HT1080 (cell line): ENCODE data around the gene SPEN. TPM values are rescaled to one million over a fixed set of nuclear protein-coding genes. Genes with fewer than 3 reads are reported as not detected.
A peak's percentile ranks its signal among the peaks of the same experiment; 100 is the strongest.
"Not testable (repeated sequence)": the region's sequence is repeated elsewhere in the genome, so short reads cannot be mapped to it uniquely, and the experiment has no call there.

Experiments
- DNase-seq: peaks from one replicate; pipeline ENCODE4 v3.0.0-alpha.2; 2015; ENCODE audit warnings: low read depth
- total RNA-seq: library from RNA; depleted of rRNA; stranded (reverse); fragments of >200 nt; shearing (Covaris generic); gene quantifications from 2 replicates; pipeline ENCODE4 v1.2.3, GENCODE V29; 2014

SPEN gene
- total RNA-seq, 1 experiment from 2014 or later, result 15.3 TPM

DNA sequence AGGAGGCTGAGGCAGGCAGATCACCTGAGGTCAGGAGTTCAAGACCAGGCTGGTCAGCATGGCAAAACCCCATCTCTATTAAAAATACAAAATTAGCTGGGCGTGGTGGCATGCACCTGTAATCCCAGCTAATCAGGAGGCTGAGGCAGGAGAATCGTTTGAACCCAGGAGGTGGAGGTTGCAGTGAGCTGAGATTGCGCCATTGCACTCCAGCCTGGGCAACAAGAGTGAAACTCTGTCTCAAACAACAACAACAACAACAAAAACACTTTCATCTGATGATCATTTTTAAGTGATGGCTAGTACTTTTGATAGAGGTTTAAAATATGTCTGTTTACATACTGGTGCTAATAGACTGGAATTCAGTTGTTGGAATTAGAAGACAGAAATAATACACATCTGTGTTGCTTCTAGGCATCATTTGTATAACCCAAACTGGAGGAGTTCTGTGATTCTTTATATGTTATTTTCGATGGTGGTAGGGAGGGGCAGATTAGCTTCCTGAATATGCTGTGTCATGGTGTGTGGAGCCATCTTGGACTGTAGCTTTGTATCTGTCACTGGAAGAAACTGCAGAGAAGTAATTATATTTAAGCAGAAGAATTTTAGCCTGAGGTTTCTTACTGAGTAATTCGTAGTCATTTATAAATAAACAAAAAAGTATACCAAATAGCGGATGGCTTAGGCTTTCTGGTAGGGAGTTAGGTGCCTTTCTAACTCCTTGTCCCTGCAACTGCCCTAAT, 45.5 kb downstream of the SPEN start:
- not testable (repeated sequence) for DNase-seq

DNA sequence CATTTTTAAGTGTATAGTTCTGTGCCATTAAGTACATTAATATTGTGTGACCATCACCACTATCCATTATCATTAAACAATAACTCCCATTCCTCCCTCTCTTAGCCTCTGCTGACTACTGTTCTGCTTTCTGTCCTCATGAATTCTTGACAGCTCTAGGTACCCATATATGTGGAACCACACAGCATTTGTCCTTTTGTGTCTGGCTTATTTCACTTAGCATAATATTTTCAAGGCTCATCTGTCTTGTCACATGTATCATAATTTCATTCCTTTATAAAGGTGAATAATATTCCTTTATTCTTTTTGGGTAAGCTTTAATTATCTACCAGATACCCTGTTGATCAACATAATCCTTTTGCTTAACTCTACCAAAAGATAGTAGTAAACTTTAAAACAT, 47.7 kb downstream of the SPEN start:
- DNase-seq, result no peak

DNA sequence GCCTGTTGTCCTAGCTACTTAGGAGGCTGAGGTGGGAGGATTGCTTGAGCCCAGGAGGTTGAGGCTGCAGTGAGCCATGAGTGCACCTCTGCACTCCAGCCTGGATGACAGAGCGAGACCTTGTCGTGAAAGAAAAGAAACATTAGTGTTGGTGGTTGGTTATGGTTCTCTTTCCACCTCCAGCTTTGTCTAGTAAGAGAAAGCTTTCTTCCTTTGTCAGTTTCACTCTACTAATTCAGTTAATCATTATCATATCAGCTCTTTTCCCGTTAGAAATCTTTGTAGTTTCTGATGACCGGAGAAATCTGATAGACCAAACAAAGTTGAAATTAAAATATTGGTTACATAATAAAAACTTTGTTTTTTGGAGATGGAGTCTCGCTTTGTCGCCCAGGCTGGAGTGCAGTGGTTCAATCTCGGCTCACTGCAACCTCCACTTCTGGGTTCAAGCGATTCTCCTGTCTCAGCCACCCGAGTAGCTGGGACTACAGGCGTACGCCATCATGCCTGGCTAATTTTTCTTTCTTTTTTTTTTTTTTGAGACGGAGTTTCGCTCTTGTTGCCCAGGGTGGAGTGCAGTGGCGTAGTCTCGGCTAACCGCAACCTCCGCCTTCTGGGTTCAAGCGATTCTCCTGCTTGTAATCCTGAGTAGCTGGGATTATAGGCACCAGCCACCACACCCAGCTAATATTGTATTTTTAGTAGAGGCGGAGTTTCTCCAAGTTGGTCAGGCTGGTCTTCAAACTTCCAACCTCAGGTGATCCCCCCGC, 49.5 kb downstream of the SPEN start:
- not testable (repeated sequence) for DNase-seq

DNA sequence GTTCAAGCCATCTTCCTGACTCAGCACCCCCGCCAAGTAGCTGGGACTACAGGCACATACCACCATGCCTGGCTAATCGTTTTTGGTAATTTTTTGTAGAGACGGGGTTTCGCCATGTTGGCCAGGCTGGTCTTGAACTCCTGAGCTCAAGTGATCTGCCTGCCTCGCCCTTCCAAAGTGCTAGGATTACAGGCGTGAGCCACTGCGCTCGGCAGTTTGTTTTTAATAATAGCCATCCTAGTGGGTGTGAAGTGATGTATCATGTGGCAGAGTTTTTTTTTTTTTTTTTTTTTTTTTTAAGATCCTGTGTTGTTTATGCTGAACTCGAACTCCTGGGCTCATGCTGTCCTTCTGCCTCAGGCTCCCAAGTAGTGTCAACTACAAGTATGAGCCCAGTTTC, 51.8 kb downstream of the SPEN start:
- no peak for DNase-seq

DNA sequence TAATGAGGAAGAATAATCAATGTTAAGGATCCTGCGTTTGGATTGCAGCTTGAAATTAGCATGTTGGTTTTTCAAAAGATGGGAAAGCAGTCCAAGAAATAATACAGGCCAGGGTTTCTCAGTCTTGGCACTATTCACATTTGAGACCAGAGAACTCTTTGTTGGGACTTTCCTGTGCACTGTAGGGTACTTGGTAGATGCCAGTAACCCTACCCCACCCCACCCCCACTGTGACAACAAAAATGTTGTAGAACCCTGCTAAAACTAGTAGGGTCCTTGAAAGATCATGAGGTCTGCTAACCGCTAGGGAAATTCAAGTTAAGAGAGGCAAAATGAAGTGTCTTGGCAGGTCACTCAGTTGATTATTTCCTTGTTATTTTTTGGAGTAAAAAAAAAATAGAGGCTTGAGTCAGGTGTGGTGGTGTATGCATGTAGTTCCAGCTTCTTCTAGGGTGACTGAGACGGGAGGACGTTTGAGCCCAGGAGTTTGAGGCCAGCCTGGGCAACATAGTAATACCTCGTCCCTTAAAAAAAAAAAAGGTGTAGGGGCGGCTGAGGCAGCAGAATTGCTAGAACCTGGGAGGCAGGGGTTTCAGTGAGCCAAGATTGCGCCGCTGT, 53.3 kb downstream of the SPEN start:
- no peak for DNase-seq

DNA sequence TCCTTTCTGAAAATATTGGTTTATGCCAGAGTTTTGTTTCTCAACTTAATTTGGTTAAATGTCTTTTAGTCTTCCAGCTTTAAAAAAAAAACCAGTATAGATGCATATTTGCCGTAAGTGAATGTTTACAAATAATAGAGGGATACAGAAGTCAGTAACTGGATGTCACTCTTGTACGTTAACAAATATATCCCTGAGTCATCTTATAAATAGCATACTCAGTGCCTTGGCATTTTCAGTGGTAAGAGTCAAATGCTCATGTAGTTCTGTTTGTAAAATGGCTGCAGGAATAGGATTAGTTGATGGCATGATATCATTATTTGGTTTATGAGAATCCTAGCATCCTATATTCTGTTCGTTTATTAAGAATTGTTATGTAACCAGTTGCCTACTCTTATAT, 55.4 kb downstream of the SPEN start:
- DNase-seq, result peak; percentile 70

DNA sequence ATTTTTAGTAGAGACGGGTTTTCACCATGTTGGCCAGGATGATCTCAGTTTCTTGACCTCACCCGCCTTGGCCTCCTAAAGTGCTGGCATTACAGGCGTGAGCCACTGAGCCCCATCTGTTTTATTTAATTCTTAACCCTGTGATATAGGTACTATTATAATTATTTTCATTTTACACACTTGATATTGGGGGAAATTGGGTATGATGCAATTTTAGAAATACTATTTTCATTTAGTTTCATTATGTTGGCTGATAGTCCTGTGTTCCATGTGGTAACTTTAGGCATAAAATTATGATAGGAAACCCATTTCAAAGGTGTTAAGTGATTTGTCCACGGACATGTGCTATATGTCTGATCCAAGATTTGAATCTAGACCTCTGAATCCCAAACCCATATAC, 61.1 kb downstream of the SPEN start:
- no peak for DNase-seq

DNA sequence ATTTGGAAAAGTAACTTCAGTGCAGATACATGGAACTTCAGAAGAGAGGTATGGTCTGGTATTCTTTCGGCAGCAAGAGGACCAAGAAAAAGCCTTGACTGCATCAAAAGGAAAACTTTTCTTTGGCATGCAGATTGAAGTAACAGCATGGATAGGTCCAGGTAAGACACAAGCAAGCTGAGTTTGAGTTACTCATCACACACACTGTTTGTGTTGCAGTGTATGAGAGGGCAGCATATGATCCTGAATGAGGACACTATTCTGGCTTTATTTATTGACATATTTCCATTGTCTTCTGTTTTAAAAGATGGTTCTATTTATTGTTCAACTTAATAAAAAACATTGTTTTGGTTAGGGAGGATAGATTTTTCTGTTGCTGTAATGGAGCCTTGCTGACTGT, 63.6 kb downstream of the SPEN start:
- DNase-seq, result no peak

DNA sequence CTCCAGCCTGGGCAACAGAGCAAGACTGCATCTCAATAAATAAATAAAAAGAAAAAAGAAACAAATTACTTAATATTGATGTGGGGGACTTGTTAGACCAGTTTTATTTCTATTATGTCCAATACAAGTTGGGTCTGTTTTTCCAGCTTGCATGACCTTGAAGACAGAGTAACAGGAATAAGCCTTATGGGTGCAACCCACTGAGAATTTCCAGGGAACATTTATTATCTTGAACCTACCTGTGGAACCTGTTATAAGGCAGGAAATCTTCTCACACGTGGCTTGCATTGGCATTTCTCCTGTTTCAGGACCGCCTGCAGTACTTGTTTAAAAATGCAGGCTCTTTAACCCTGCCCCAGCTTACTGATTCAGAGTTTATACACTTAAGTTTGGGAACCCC, 64.4 kb downstream of the SPEN start:
- DNase-seq, result no peak

DNA sequence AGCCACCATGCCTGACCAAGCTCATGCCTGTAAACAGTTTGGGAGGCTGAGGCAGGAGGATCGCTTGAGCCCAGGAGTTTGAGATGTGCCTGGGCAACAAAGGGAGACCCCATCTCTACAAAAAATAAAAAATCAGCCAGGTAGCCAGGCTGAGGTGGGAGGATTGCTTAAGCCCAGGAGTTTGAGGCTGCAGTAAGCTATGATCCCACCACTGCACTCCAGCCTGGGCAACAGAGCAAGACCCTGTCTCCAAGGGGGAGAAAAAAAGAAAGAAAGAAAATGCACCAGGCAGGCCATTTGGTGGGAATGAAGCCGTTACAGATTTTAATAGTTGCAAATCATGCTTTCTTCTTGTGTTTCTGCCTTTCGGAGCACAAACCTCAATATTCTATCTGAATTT, 66.1 kb downstream of the SPEN start:
- not testable (repeated sequence) for DNase-seq

DNA sequence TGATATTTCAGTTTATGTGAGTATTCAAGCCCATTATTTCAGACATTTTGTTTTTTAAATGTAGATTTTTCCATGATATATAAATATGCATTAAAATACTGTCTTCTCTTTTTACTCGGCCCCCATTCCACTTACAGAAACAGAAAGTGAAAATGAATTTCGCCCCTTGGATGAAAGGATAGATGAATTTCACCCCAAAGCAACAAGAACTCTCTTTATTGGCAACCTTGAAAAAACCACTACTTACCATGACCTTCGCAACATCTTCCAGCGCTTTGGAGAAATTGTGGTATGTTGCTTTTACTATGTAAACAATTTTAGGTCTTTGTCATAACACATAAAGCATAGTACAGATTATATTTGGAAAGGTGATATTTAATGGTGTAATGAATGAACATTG, 68.5 kb downstream of the SPEN start:
- no peak for DNase-seq

DNA sequence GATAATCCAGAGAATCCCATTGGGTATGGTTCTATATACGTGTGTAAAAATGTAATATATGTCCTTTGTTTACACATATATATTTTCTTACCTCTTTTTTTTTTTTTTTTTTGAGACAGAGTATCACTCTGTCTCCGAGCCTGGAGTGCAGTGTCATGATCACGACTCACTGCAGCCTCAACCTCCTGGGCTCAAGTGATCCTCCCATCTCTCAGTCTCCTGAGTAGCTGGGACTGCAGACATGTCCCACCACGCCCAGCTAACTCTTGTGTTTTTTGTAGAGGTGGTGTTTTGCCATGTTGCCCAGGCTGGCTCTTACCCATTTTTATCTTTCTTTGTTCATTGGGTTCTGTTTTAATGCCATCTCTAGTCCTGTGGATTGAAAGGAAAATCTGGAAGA, 68.9 kb downstream of the SPEN start:
- peak; percentile 69 for DNase-seq

DNA sequence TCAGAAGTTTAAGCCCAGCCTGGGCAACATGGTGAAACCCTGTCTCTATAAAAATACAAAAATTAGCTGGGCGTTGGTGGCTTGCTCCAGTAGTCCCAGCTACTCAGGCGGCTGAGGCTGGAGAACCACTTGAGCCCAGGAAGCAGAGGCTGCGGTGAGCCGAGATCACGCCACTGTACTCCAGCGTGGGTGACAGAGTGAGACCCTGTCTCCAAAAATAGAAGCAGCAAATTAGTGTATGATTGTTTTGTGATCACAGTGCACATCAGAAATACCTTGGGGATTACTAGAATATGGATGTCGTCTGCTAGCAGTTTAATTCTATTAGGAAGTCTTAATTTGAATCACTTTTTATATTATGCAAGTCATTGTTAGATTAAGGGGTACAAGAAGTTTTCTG, 69.4 kb downstream of the SPEN start:
- DNase-seq, result no peak

DNA sequence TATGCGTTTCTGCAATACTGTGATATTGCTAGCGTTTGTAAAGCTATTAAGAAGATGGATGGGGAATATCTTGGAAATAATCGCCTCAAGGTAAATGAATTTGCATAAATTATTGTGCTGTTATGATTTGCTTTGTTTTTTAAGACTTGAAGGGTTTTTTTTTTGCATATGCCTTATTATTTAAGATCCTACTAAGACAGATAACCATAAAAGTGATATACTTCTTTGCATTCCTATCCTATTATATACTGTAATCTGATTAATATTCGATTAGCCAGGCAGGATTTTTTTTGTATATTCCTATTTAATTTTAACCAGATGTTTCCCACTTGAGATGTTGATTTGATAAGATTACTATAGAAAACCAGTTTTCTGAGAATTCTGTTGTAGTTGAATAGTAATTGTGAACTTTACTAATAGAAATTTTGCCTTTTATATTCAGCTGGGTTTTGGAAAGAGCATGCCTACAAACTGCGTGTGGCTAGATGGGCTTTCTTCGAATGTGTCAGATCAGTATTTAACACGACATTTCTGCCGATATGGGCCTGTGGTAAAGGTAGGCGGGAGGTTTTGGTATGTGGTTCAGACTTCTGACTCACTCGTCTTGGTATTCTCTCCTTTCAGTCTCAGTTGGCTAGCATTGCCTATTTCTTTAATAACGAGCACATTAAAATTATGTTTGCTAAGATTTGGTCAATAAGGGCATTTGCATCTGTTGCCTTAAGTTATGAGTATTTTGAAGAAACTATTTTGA, 71.6 kb downstream of the SPEN start:
- peak; percentile 82 for DNase-seq

DNA sequence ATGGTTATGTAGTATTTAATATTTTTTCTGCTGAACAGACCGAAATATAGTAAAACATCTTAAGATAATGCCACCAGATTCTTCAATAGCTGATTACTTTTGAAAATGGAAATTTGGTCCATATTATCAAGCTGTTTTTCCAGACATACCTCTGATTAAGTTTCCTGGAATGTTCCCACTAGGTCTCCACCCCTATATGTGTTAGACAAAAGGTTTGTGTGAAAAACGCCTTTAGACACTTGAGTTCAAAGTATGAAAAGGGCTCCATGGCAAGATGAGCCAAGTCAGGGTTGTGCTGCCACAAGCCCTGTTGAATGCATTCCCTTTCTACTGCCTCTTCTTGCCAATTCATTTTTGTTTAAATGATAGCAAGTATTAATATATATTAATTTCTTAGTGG, 75.7 kb downstream of the SPEN start:
- DNase-seq, result peak; percentile 47

DNA sequence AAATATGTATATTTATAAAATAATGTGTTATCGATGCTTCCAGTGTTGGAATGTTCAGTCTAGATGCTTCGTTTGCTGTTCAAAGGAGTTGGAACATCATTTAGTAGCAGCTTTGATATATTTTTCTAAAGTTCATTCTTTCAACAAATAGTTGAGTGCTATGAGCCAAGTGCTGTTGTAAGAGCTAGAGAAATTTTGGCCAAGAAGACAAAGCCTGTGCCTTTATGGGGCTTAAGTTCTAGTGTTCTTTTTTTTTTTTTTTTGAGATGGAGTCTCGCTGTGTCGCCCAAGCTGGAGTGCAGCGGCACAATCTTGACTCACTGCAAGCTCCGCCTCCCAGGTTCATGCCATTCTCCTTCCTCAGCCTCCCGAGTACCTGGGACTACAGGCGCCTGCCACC, 78.9 kb downstream of the SPEN start:
- not testable (repeated sequence) for DNase-seq

DNA sequence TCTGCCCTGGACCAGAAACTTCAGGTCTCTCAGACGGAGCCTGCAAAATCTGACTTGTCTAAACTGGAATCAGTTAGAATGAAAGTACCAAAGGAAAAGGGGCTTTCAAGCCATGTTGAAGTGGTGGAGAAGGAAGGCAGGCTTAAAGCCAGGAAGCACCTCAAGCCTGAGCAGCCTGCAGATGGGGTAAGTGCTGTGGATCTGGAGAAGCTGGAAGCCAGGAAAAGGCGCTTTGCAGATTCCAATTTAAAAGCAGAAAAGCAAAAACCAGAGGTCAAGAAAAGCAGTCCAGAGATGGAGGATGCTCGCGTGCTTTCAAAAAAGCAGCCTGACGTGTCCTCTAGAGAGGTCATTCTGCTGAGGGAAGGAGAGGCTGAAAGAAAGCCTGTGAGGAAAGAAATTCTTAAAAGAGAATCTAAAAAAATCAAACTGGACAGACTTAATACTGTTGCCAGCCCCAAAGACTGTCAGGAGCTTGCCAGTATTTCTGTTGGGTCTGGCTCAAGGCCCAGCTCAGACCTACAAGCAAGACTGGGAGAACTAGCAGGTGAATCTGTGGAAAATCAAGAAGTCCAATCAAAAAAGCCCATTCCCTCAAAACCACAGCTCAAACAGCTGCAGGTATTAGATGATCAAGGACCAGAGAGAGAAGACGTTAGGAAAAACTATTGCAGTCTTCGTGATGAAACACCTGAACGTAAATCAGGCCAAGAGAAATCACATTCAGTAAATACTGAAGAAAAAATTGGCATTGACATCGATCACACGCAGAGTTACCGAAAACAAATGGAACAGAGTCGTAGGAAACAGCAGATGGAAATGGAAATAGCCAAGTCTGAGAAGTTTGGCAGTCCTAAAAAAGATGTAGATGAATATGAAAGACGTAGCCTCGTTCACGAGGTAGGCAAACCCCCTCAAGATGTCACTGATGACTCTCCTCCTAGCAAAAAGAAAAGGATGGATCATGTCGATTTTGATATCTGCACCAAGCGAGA, 81.8 kb downstream of the SPEN start:
- DNase-seq, result no peak

DNA sequence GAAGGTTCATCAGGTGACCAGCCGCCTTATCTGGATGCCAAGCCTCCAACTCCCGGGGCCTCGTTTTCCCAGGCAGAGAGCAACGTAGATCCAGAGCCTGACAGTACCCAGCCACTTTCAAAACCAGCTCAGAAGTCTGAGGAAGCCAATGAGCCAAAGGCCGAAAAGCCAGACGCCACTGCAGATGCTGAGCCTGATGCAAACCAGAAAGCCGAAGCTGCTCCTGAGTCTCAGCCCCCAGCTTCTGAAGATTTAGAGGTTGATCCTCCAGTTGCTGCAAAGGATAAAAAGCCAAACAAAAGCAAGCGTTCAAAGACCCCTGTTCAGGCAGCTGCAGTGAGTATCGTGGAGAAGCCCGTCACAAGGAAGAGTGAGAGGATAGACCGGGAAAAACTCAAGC, 83.9 kb downstream of the SPEN start:
- no peak for DNase-seq

DNA sequence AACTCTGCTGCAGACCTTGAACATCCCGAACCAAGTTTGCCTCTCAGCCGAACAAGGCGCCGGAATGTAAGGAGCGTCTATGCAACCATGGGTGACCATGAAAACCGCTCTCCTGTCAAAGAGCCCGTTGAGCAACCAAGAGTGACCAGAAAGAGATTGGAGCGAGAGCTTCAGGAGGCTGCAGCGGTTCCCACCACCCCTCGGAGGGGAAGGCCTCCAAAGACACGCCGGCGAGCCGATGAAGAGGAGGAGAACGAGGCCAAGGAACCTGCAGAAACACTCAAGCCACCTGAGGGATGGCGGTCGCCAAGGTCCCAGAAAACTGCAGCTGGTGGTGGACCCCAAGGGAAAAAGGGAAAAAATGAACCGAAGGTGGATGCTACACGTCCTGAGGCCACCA, 84.4 kb downstream of the SPEN start:
- no peak for DNase-seq

DNA sequence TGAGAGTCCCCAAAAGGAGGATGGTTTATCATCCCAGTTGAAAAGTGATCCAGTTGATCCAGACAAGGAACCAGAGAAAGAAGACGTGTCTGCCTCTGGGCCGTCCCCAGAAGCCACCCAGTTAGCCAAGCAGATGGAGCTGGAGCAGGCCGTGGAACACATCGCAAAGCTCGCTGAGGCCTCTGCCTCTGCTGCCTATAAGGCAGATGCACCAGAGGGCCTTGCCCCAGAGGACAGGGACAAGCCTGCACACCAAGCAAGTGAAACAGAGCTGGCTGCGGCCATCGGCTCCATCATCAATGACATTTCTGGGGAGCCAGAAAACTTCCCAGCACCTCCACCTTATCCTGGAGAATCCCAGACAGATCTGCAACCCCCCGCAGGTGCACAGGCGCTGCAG, 85.1 kb downstream of the SPEN start:
- DNase-seq, result no peak

DNA sequence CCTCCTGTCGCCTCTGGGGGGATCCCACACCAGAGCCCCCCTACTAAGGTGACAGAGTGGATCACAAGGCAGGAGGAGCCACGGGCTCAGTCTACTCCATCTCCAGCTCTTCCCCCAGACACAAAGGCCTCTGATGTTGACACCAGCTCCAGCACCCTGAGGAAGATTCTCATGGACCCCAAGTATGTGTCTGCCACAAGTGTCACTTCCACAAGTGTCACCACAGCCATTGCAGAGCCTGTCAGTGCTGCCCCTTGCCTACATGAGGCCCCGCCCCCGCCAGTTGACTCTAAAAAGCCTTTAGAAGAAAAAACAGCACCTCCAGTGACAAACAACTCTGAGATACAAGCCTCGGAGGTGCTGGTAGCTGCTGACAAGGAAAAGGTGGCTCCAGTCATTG, 86.2 kb downstream of the SPEN start:
- no peak for DNase-seq
